GM06990 (cell line): Measurements from ENCODE around the gene CFAP100.
A peak's percentile ranks its signal among the peaks of the same experiment; 100 is the strongest.

Source experiments
- DNase-seq: peaks from one replicate; pipeline ENCODE4 v3.0.0-alpha.2; 2011; ENCODE audit not compliant: insufficient read length; ENCODE audit errors: extremely low read depth
- H3K27me3 ChIP-seq: replicated peaks from 2 replicates; pipeline ENCODE4 v1.6.0; 2011; ENCODE audit warnings: low read length; ENCODE audit not compliant: control insufficient read depth, insufficient read depth
- H3K36me3 ChIP-seq: 2 replicates; pipeline ENCODE4 v1.5.1; 2011; ENCODE audit warnings: low read length; ENCODE audit not compliant: control insufficient read depth, insufficient read depth
- H3K4me3 ChIP-seq: replicated peaks from 2 replicates; pipeline ENCODE4 v1.5.1; 2011; ENCODE audit warnings: low read depth, mild to moderate bottlenecking, control low read depth, low read length
- TF ChIP-seq, protein P1 (sequence below): IDR thresholded peaks from 2 replicates; pipeline ENCODE4 v1.5.1; 2011; ENCODE audit warnings: low read length, control low read depth, mild to moderate bottlenecking, inconsistent platforms; ENCODE audit not compliant: insufficient read depth, poor library complexity, severe bottlenecking

The CFAP100 gene

DNA sequence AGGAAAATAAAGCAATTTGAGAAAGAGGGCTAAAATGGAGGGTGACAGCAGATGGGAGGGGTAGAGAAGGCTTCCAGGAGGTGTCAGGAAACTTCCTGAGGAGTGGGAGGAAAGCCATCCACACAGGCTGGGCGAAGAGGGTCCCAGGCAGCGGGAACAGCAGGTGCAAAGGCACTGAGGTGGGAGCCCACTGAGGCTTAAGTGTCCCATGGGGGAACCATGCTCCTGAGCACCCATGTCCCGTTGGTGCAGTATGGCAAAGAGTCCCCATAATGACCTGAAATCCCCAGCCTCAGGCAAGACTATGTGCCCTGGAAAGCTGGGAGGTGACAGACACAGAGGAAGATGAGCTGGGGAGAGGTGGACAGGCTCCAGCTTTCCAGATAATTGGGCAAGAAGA lies 30.0 kb downstream of the CFAP100 start:
- TF ChIP-seq, protein P1, sequence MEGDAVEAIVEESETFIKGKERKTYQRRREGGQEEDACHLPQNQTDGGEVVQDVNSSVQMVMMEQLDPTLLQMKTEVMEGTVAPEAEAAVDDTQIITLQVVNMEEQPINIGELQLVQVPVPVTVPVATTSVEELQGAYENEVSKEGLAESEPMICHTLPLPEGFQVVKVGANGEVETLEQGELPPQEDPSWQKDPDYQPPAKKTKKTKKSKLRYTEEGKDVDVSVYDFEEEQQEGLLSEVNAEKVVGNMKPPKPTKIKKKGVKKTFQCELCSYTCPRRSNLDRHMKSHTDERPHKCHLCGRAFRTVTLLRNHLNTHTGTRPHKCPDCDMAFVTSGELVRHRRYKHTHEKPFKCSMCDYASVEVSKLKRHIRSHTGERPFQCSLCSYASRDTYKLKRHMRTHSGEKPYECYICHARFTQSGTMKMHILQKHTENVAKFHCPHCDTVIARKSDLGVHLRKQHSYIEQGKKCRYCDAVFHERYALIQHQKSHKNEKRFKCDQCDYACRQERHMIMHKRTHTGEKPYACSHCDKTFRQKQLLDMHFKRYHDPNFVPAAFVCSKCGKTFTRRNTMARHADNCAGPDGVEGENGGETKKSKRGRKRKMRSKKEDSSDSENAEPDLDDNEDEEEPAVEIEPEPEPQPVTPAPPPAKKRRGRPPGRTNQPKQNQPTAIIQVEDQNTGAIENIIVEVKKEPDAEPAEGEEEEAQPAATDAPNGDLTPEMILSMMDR: no peak
- no peak for DNase-seq
- Histone ChIP-seq H3K36me3 (no peaks in the 10 kb centered on the region), H3K27me3 (no peaks in the 10 kb centered on the region), H3K4me3 (no peak overlapping the region)

DNA sequence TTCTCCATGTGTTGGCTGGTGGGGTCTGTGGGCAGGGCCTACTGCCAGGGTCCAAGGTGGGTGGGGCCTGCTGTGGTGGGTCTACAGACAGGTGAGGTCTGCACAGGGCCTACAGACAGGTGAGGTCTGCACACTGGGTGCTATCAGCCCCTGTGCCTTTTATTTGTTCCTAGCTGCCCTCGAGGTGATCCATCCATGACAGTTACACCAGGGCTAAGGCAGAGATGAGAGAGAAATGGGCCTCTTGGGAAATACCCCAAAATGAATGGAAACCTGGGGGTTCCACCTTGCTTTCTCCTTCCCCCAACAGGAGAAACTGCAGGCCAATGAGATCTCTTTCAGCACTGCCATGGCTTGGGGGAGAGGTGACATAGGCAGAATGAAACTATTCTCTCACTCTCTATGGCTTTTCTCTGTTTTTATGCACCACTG lies 36.4 kb downstream of the CFAP100 start:
- TF ChIP-seq, protein P1: no peak
- Histone ChIP-seq H3K4me3 (no peak overlapping the region), H3K36me3 (no peaks in the 10 kb centered on the region; the same call in 1 of the 2 replicates), H3K27me3 (no peaks in the 10 kb centered on the region)
- DNase-seq: peak; percentile 56

DNA sequence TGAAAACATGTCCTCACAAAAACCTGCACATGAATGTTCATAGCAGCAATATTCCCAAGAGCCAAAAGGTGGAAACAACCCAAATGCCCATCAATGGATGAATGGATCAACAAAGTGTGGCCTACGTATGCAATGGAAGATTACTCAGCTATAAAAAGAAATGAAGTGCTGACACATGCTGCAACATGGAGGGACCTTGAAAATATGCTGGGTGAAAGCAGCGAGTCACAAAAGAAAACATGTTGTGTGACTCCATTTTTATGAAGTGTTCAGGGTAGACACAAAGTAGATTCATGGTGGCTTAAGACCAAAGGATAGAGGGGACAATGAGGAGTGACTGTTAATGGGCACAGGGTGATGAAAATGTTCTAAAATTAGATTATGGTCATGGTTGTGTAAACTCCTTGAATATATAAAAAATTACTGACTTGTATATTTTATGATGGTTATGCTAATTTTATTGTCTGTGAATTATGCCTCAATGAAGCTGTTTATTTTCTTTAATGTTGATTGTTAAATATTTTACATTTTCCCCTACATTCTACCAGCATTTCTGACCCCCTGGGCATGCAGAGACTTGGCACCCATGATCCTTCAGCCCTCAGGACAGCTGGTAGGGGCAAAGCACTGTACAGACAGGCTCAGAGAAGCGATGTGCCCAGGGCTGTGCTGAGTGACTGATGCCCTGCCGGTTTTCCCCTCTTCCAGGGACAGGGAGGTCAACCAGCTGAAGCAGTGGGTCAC lies 37.8 kb downstream of the CFAP100 start:
- Histone ChIP-seq H3K36me3 (no peaks in the 10 kb centered on the region; the same call in 1 of the 2 replicates), H3K4me3 (no peak overlapping the region), H3K27me3 (no peaks in the 10 kb centered on the region)
- DNase-seq: no peak
- TF ChIP-seq, protein P1: no peak

DNA sequence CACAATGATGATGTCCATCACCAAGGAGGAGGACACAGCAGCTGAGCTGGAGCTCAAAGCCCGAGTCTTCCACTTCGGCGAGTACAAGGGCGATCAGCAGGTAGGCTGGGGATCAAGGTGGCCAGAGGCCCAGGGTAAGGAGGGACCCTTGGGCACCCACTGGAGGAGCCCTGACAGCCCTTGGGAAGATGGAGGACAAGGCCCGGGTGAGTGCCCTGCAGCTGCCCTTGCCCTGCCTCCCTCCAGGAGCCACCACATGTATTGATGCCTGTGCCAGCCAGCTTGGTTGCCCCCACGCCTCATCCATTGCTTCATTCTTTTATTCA lies 38.4 kb downstream of the CFAP100 start:
- DNase-seq: no peak
- Histone ChIP-seq H3K36me3 (no peaks in the 10 kb centered on the region; the same call in 1 of the 2 replicates), H3K4me3 (no peak overlapping the region), H3K27me3 (no peaks in the 10 kb centered on the region)
- TF ChIP-seq, protein P1: no peak

DNA sequence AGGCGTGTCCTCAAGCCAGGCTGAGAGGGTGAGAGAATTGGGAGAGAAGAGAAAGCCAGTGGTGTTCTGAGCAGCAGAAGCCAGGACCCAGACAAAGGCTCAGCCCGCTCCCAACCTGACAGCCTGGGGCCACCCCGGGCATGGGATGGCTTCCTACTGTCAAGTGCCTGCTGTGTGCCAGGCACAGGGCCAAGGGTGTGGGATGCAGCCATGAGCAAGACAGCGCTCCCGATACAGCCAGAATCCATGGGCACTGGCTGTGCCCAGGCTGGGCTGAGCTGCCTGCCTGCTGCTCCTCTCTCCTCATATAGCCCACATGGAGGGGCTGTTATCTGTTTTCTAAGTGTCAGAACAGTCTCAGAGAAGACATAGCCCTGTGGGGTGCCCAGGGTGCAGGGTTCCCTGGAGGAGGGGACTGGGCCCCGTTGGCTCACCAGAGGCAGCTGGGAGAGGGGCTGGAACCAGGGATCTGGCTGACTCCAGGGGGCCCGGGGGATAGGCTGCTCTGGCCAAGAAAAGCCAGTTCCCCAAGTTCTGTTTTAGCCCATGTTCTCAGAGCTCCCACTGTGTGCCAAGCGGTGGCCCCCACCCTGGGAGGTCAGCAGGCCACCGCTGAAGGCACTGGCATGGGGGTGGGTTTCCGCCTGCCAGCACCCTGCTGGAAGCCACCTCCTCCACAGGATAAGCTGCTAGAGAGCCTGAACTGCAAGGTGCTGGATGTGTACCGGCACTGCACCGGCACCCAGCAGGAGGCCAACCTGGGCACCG lies 39.0 kb downstream of the CFAP100 start:
- no peak for DNase-seq
- no peaks in the 10 kb centered on the region for H3K27me3 ChIP-seq
- TF ChIP-seq, protein P1: no peak
- no peak overlapping the region for H3K4me3 ChIP-seq
- no peaks in the 10 kb centered on the region; the same call in 1 of the 2 replicates for H3K36me3 ChIP-seq
